Erythroblast (primary cell): ENCODE results near the gene CYSLTR2.

ENCODE experiments used
- GATA1 ChIP-seq: IDR thresholded peaks from 2 replicates; pipeline ENCODE4 v1.6.1; 2011; ENCODE audit warnings: low read depth, mild to moderate bottlenecking, control low read depth, low read length, moderate library complexity
- POLR2A ChIP-seq: IDR thresholded peaks from 2 replicates; pipeline ENCODE4 v1.6.1; 2011; ENCODE audit warnings: mild to moderate bottlenecking, low read length

GRCh38 chr13:48635478-48635877, 18.3 kb upstream of the CYSLTR2 start:
- TF ChIP-seq POLR2A (no peak), GATA1 (no peak)
